Fibroblast of mammary gland (primary cell): ENCODE results near the gene POU6F2.

Experiments used
- DNase-seq: peaks from one replicate; pipeline ENCODE4 v3.0.0-alpha.2; 2010; ENCODE audit warnings: low read depth
- H3K4me3 ChIP-seq: 2 replicates; pipeline ENCODE4 v1.5.1; 2011; ENCODE audit warnings: low read depth, mild to moderate bottlenecking, low read length, moderate library complexity; ENCODE audit not compliant: control insufficient read depth
- CTCF ChIP-seq: conservative IDR thresholded peaks from 2 replicates; pipeline ENCODE4 v1.5.1; 2011; ENCODE audit warnings: low read depth, low read length, inconsistent platforms; ENCODE audit not compliant: control insufficient read depth, insufficient read depth

The POU6F2 gene

GRCh38 chr7:39304178-39304577, 326.5 kb downstream of the POU6F2 start:
- no peak for TF ChIP-seq CTCF
- no peak overlapping the region for H3K4me3 ChIP-seq
- DNase-seq: no peak

GRCh38 chr7:39304668-39305405, 327.1 kb downstream of the POU6F2 start:
- TF ChIP-seq CTCF: no peak

GRCh38 chr7:39306016-39306570, 328.4 kb downstream of the POU6F2 start:
- H3K4me3 ChIP-seq: no peak overlapping the region
- no peak for DNase-seq
- no peak for TF ChIP-seq CTCF

More at GRCh38 chr7:39304668-39305405, 327.1 kb downstream of the POU6F2 start:
- H3K4me3 ChIP-seq: no peak overlapping the region
- DNase-seq: no peak

GRCh38 chr7:39310699-39311098, 333.0 kb downstream of the POU6F2 start:
- TF ChIP-seq CTCF: no peak
- no peak overlapping the region for H3K4me3 ChIP-seq
- DNase-seq: no peak

GRCh38 chr7:39312254-39312989, 334.7 kb downstream of the POU6F2 start:
- no peak for DNase-seq
- no peak for TF ChIP-seq CTCF
- H3K4me3 ChIP-seq: no peak overlapping the region

- TF ChIP-seq CTCF: no peak
- DNase-seq: no peak
- H3K4me3 ChIP-seq: no peak overlapping the region
Observed at GRCh38 chr7:39313376-39313775, 335.7 kb downstream of the POU6F2 start.
